ENCODE measurements around the gene TBC1D16. TPM values are rescaled to one million over a fixed set of nuclear protein-coding genes. Genes with fewer than 3 reads are reported as not detected.

Gene TBC1D16
- total RNA-seq, 6 experiments from 2014 or later: 5.8 to 21.0 (median 14.4) TPM

- WGBS (ENCODE audit: insufficient coverage, low coverage, low lambda C conversion rate, missing lambda C conversion rate): 93% methylated on average over 9 of the region's 30 CpGs
- no peak overlapping the region for H3K27ac ChIP-seq
- H3K36me3 ChIP-seq: no peaks in the 10 kb centered on the region
- TF ChIP-seq CTCF (IDR thresholded peaks at IDR 0.05): no peak
- TF ChIP-seq POLR2A (IDR thresholded peaks at IDR 0.05): no peak
- intact Hi-C loops (cut with DNase I): no loop called here
- peaks cover 0 to 5% (median 0%) of the 10 kb centered on the region in 4 donors for H3K4me1 ChIP-seq
- no peaks in the 10 kb centered on the region for H3K27me3 ChIP-seq
- no peak overlapping the region for H3K4me3 ChIP-seq
- DNase-seq: peak in 1 of 3 donors; percentile 54
- no peaks in the 10 kb centered on the region for H3K9me3 ChIP-seq
- ATAC-seq: no peak
These were observed 32.8 kb downstream of the TBC1D16 start for GRCh38 chr17:80002690-80003490.

GRCh38 chr17:80002070-80002641 lies 33.5 kb downstream of the TBC1D16 start:
- Histone ChIP-seq H3K4me1 (peaks cover 0 to 5% (median 0%) of the 10 kb centered on the region in 4 donors), H3K36me3 (no peaks in the 10 kb centered on the region), H3K9me3 (no peaks in the 10 kb centered on the region), H3K27ac (no peak overlapping the region), H3K27me3 (no peaks in the 10 kb centered on the region), H3K4me3 (no peak overlapping the region)
- no peak for TF ChIP-seq CTCF (IDR thresholded peaks at IDR 0.05)
- TF ChIP-seq POLR2A (IDR thresholded peaks at IDR 0.05): no peak
- DNase-seq (no peak), ATAC-seq (no peak)
- 100% methylated on average over 2 of the region's 26 CpGs for WGBS (ENCODE audit: insufficient coverage, low coverage, low lambda C conversion rate, missing lambda C conversion rate)
- intact Hi-C loops (cut with DNase I): no loop called here

GRCh38 chr17:80000981-80001775 lies 34.5 kb downstream of the TBC1D16 start:
- Histone ChIP-seq H3K27ac (no peak overlapping the region), H3K4me3 (no peak overlapping the region), H3K4me1 (peaks cover 0 to 5% (median 0%) of the 10 kb centered on the region in 4 donors), H3K27me3 (no peaks in the 10 kb centered on the region), H3K36me3 (no peaks in the 10 kb centered on the region), H3K9me3 (no peaks in the 10 kb centered on the region)
- DNase-seq (no peak), ATAC-seq (no peak)
- WGBS (ENCODE audit: insufficient coverage, low coverage, low lambda C conversion rate, missing lambda C conversion rate): 94% methylated on average over 8 of the region's 29 CpGs
- TF ChIP-seq POLR2A (IDR thresholded peaks at IDR 0.05) (no peak), CTCF (IDR thresholded peaks at IDR 0.05) (no peak)
- intact Hi-C loops (cut with DNase I): no loop called here

GRCh38 chr17:80000136-80000535 lies 35.5 kb downstream of the TBC1D16 start:
- Histone ChIP-seq H3K36me3 (no peaks in the 10 kb centered on the region), H3K9me3 (no peaks in the 10 kb centered on the region), H3K4me1 (no peaks in the 10 kb centered on the region), H3K4me3 (no peak overlapping the region), H3K27me3 (no peaks in the 10 kb centered on the region), H3K27ac (no peak overlapping the region)
- 82% methylated on average over 5 of the region's 7 CpGs for WGBS (ENCODE audit: insufficient coverage, low coverage, low lambda C conversion rate, missing lambda C conversion rate)
- intact Hi-C loops (cut with DNase I): no loop called here
- ATAC-seq: no peak
- TF ChIP-seq CTCF (IDR thresholded peaks at IDR 0.05): no peak
- no peak for DNase-seq

All from right lobe of liver (tissue), 6 donors.